GM18505 (cell line): ENCODE results near the gene KIF13A.
"Not testable (repeated sequence)": the region's sequence is repeated elsewhere in the genome, so short reads cannot be mapped to it uniquely, and the experiment has no call there.

ENCODE experiments used
- ATAC-seq: cut with Tn5 transposase; IDR thresholded peaks from one replicate; pipeline ENCODE4 v1.9.1; 2021; ENCODE audit not compliant: unreplicated experiment
- POLR2A ChIP-seq: IDR thresholded peaks from 4 replicates; pipeline ENCODE4 v1.6.1; 2011; ENCODE audit warnings: borderline replicate concordance; ENCODE audit not compliant: insufficient read depth, insufficient read length; ENCODE audit errors: extremely low read depth

KIF13A gene

DNA sequence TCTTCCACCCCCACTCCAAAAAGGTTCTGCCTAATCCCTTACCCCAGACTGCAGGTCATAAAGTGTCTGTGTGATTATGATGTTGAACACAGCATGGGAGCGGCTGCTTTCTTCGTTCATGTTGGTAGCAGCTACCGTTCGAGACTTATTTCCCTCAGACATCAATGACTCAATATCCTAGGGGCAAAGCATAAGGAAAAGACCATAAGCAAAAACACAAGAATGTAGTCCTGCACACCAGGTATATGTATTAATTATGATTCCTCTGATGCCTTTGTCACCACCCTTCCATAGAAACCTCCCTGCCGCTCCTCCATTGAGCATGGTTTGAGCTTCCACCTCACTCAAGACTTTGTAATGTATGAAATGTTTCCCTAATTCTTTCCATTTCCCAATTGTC is 137.2 kb downstream of the KIF13A start:
- ATAC-seq, result no peak
- no peak for TF ChIP-seq POLR2A

DNA sequence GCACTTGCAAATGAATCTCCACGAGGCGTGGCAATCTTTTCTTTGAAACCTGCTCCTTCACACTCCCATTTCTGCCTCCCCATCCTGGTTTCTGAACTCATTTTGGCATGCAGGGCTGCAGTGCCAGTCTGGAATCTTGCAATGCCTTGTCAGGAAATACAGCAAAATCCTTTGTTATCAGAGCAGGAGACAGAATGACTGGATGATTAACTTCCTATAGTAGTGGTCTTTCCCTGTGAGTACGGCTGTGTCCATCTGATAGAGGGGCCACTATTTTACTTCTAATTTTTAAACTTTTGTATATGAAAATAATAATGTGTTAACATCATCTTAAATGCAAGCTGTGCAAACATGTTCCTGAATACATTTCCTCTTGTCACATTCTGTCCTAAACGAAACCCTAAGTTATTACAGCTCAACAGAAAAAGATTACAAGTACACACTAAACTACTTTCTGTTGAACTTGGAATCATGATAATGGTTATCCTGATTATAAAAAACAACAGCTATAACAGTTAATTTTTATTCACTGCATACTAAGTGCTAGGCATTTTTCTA is 140.2 kb downstream of the KIF13A start:
- no peak for TF ChIP-seq POLR2A
- ATAC-seq, result no peak

DNA sequence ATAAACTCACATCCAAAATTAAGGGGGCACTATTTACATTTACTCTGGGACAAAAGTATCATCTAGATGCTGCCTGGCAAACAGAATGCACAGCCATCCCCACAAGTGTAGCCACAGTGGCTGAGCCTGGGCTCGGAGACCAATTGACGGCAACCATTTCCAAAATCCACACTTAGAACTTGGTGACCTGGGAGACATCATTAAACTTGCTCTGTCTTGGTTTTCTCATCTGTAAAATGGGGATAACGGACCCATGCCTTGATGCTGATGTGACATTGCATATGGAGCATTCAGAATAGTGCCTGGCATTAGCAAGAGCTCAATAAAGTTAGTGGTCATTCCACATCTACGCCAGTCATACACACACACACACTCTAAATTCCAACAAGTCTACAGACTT is 140.7 kb downstream of the KIF13A start:
- no peak for TF ChIP-seq POLR2A
- no peak for ATAC-seq

DNA sequence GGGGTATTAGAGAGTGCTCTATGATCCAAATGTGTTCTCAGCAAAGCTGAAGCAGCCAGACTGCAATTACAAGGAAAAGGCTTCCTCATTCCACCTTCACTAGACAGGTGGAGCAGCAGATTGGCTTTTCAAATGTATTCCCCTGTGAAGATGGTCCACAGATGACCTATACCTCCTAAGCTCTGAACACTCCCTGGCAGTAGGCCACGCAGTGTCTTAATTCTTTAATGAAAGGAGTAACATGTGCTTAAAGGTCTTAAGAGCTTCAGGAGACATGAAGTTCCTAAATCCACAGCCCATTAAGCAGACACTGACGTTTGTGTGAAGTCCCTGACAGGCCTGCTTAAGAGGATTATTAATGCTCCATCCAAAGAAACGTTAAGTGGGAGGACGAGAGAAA is 141.8 kb downstream of the KIF13A start:
- no peak for TF ChIP-seq POLR2A
- no peak for ATAC-seq

DNA sequence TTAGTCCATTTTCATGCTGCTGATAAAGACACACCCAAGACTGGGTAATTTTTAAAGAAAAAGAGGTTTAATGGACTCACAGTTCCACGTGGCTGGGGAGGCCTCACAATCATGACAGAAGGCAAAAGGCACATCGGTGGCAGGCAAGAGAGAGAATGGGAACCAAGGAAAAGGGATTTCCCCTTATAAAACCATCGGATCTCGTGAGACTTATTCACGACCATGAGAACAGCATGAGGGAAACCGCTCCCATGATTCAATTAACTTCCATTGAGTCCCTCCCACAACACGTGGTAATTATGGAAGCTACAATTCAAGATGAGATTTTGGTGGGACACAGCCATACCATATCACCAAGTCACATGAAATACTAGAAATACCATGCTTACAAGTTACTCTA is 142.5 kb downstream of the KIF13A start:
- ATAC-seq, result not testable (repeated sequence)

DNA sequence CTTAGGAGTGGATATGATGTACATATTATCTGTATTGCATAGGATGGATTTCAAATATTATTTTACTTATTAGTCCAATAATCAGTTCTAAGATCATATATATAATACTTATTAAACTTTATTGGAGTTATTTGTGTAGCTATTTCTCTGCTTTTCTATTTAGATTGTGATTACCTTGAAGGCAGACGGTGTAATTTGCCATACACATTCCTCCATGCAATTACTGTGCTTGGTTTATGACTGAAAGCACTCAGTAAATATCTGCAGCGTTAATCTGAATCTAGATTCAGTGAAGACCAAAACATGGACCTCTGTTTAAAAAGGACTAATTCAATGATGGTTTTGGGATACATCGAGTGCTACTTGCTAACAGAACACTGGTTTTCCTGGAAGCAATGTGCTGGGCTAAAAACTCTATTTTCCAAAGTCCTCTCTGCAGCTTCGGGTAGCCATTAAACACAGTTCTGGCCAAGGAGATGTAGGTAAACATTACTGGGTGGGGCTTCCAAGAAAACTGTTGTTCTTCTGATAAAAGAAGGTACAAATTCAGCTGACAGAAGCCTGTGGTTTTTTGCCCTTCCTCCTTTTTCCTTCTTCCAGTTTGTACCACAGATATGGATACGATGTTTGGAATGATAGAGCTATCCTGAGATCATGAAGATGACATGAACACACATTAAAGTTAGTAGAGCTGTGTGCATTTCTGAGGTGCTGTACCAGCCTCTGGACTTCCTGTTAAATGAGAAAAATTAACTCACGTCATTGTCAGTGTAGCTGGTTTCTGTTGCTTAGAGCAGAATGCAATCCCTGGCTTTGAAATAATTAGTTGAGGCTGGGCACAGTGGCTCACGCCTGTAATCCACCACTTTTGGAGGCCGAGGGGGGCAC is 144.3 kb downstream of the KIF13A start:
- no peak for TF ChIP-seq POLR2A
- no peak for ATAC-seq

DNA sequence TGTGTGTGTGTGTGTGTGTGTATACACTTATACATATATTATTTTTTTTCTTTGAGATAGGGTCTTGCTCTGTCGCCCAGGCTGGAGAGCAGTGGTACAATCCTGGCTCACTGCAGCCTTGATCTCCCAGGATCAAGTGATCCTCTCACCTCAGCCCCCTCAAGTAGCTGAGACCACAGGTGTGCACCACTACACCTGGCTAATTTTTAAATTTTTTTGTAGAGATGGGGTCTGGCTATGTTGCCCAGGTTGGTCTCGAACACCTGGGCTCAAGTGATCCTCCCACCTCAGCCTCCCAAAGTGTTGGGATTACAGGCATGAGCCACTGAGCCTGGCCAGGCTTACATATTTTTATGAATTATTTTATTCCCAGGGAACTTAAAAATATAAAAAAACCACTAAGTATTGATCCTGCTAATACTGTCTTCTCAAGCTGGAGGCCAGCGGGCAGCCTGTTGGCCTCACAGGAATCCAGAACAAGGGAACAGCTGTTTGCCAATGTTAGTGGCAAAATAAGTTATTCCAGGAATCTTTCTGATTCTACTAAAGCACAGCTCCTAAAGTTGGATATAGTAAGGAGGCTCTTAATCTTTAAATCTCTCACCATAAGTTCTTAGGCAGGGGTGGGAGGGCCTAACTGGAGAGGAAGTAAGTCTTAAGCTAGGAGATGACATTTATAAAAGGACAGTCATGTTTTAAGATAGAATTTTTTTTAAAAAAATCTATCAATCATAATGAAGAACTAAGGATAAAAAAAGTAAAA is 145.2 kb downstream of the KIF13A start:
- TF ChIP-seq POLR2A, result no peak

DNA sequence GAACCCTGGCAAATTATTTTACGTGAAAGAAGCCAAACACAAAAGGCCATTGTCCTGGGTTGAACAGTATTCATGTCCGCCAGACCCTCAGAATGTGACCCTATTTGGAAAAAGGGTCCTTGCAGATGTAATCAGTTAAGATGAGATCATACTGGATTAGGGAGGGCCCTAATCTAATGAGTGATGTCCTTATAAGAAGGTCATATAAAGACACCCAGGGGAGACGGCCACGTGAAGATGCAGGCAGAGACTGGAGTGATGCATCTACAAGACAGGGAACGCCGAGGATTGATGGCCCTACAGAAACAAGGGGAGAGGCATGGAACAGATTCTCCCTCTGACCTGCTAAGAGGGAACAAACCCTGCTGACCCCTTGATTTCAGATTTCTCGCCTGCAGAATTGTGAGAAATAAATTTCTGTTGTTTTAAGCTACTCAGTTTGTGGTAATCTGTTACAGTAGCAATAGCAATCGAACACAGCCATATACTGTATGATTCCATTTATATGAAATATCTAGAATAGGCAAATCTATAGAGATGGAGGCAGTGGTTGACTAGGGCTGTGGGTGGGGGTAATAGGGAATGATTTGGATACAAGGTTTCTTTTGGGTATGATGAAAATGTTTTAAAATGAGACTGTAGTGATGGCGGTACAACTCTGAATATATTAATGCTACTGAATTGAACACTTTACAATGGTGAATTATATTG is 147.8 kb downstream of the KIF13A start:
- ATAC-seq, result no peak
- TF ChIP-seq POLR2A, result no peak

More for the DNA sequence above, 145.2 kb downstream of the KIF13A start:
- no peak for ATAC-seq

DNA sequence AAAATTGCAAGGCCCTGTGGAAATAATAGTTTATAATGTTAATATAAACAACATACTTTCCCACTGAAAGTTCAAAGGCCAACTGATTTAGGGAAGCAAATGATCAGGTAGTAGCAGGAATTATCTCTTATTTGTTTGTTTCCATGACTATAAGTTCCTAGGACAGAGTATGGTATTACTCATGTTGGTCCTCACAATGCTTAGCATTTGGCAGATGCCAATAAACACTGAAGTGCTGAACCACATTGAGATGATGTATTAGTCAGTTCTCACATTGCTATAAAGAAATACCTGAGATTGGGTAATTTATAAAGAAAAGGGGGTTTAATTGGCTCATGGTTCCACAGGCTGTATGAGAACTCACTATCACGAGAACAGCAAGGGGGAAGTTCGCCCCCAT is 151.1 kb downstream of the KIF13A start:
- TF ChIP-seq POLR2A, result no peak
- ATAC-seq, result no peak

DNA sequence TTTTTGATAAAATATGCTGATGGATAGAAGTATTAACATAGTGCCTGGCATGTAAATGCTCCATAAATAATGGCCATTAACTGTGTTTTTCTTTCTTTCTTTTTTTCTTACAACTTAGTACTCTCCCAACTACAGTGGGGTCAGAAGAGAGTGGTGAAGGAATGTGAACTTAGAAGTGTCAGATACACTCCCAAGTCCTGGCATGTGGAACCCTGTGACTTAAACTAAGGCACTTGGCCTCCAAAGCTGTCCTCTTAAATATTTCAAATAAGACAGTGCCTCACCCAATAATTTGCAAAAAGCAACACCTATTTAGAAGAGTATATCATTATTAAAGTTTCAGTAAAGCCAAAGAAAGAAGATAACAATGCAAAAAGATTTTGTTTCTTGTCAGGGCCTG is 151.7 kb downstream of the KIF13A start:
- ATAC-seq, result no peak
- no peak for TF ChIP-seq POLR2A

DNA sequence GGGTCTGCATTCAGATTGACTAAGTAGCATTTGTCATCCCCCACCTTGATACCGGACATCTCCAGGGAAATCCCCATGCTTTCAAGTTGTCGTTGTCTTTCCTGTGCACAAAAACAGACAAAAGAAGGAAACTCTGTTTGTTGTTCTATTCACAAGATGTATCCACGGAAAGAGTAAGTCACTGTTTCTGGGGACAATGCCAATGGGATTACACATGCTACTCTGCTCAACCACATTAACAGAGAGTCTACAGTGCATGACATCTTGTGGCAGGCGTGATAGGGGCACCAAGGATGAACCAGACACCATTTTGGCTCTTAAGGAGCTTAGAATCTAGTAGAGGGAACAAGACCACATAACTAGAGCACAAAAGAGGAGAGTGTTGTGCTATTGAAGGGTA is 156.3 kb downstream of the KIF13A start:
- no peak for ATAC-seq
- no peak for TF ChIP-seq POLR2A

DNA sequence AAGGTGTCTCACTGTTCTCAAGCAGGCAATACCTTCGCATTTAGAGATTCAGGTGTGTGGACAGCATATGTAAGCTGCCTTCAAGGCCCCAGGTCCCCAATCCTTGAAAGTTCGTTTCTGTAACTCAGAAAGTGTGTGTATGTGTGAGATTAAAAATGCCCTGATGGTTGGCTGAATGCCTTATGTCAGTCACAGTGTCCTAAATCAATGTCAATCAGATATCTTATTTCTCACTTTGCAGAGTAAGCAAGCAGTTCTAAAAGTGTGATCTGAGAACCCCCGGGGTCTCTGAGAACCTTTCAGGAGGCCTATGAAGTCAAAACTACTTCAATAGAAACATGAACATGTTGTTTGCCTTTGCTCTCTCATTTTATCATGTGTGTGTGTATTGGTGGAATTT is 157.5 kb downstream of the KIF13A start:
- TF ChIP-seq POLR2A, result no peak
- ATAC-seq, result no peak

DNA sequence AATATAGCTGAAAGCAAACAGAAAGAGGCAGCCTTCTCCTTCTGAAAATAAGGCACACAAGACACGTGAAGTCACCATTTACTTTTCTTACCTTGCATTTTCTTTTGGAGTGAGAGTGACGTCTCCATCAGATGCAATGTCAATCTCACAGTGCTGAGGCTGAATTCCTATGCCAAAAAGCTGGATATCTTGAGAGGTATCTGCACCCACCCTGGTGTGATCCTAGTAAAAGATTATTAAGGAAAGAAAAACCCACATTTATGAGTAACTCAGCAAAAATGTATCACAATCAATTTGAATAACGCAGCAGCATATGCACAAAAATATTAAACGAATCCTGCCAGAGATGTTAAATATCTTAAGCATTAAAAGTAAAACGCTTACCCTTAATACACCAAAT is 159.3 kb downstream of the KIF13A start:
- TF ChIP-seq POLR2A, result no peak
- ATAC-seq, result no peak
